ENCODE data around the gene ABHD14A. TPM values are rescaled to one million over a fixed set of nuclear protein-coding genes. Genes with fewer than 3 reads are reported as not detected.

The ABHD14A gene
- total and polyA plus RNA-seq, 2 of the 13 experiments (the other 11 are each of a cell fraction or from before 2014, with no cell fraction given) = 29.5 to 46.9 TPM

- Histone ChIP-seq H2AFZ (ENCODE audit: low read length) (no peak within 1 kb of the TSS), H3K4me1 (ENCODE audit: insufficient read depth, low read length) (peaks cover 33% of the 10 kb centered on the region), H3K27ac (ENCODE audit: extremely low read length, insufficient read depth, low read length) (peak within 1 kb of the TSS; percentile 93), H3K27me3 (ENCODE audit: control insufficient read depth in 1 of 2, insufficient read depth in 2 of 2, low read length in 2 of 2) (no peaks in the 10 kb centered on the region; a peak in 1 of 5 replicates), H4K20me1 (ENCODE audit: insufficient read depth, low read length) (no peaks in the 10 kb centered on the region; the same call in 1 of the 2 replicates), H3K4me3 (replicated peaks in 1 of 3; ENCODE audit: insufficient read depth in 1 of 3, low read depth in 2 of 3, low read length in 3 of 3) (peak within 1 kb of the TSS; percentile 80 to 88 (median 84)), H3K4me2 (ENCODE audit: low read depth, low read length) (peak within 1 kb of the TSS; percentile 95), H3K9me3 (ENCODE audit: low read length) (no peaks in the 10 kb centered on the region), H3K9ac (ENCODE audit: insufficient read depth, low read depth, low read length) (peak within 1 kb of the TSS; percentile 93), H3K79me2 (ENCODE audit: insufficient read depth, low read length) (peaks cover 28% of the 10 kb centered on the region), H3K36me3 (replicated peaks in 1 of 2; ENCODE audit: control insufficient read depth in 1 of 2, insufficient read depth in 2 of 2, low read length in 2 of 2) (peaks cover 8 to 18% of the 10 kb centered on the region in 2 experiments; a peak in 3 of 5 replicates)
- POLR2A ChIA-PET = interaction anchor here (0.7 to 4.5 kb wide), 20 partner anchors 9 to 442 kb away, joined by 3 to 173 read pairs (median 8); partner anchors contain the start of genes ABHD14A, ABHD14B, ACY1 and DCAF1
- in situ Hi-C loops (cut with HindIII; ENCODE audit: extremely low pct_ligation_motif_present, low pct_unique_long_range_greater_than_20kb) (no loop called here), intact Hi-C loops (cut with micrococcal nuclease; ENCODE audit: unreplicated experiment) (loop anchor here (1.0 to 2.0 kb wide), 3 partner anchors 32 to 53 kb away; partner anchors contain the start of genes ABHD14B, ACY1 and RPL29)
- CTCF ChIA-PET (ENCODE audit: low intra/inter-chr PET ratio, low total read pairs) = interaction anchor here (1.2 to 2.1 kb wide), 4 partner anchors 33 to 59 kb away, joined by 3 to 34 read pairs (median 14); partner anchors contain the start of genes ABHD14A, ABHD14B, ACY1 and RPL29
- ATAC-seq = peak; percentile 88
- DNase-seq (ENCODE audit: low spot score) = peak; percentile 99
- WGBS (ENCODE audit: low lambda C conversion rate) = 2% methylated on average over 25 of the region's 67 CpGs
- peak; percentile 97 for FAIRE-seq
- no TSS peak for BruUV-seq (replicated peaks)
- TF ChIP-seq ZNF142 (CRISPR knock-in tag; IDR thresholded peaks at IDR 0.05) (peak; percentile 83), ISL2 (CRISPR knock-in tag; IDR thresholded peaks at IDR 0.05) (peak; percentile 83), HBP1 (CRISPR knock-in tag; IDR thresholded peaks at IDR 0.05; ENCODE audit: low read depth) (no peak), ZNF883 (CRISPR knock-in tag; IDR thresholded peaks at IDR 0.05; ENCODE audit: not compliant biosample characterization) (no peak), ZNF782 (CRISPR knock-in tag; IDR thresholded peaks at IDR 0.05; ENCODE audit: borderline replicate concordance) (peak; percentile 89), KLF15 (CRISPR knock-in tag; IDR thresholded peaks at IDR 0.05; ENCODE audit: borderline replicate concordance) (peak; percentile 38; the same call in 1 of the 2 replicates), ZNF235 (CRISPR knock-in tag; IDR thresholded peaks at IDR 0.05; ENCODE audit: borderline replicate concordance) (peak; percentile 47; the same call in 1 of the 2 replicates), ZNF674 (CRISPR knock-in tag; IDR thresholded peaks at IDR 0.05; ENCODE audit: low read depth) (peak; percentile 93; the same call in 1 of the 2 replicates), BCL6 (CRISPR knock-in tag; IDR thresholded peaks at IDR 0.05) (no peak; the same call in none of the 2 replicates)
- TF ChIP-seq, protein P1, sequence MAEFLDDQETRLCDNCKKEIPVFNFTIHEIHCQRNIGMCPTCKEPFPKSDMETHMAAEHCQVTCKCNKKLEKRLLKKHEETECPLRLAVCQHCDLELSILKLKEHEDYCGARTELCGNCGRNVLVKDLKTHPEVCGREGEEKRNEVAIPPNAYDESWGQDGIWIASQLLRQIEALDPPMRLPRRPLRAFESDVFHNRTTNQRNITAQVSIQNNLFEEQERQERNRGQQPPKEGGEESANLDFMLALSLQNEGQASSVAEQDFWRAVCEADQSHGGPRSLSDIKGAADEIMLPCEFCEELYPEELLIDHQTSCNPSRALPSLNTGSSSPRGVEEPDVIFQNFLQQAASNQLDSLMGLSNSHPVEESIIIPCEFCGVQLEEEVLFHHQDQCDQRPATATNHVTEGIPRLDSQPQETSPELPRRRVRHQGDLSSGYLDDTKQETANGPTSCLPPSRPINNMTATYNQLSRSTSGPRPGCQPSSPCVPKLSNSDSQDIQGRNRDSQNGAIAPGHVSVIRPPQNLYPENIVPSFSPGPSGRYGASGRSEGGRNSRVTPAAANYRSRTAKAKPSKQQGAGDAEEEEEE (CRISPR knock-in tag; IDR thresholded peaks at IDR 0.05; ENCODE audit: borderline replicate concordance) = no peak
- TF ChIP-seq, protein P2, sequence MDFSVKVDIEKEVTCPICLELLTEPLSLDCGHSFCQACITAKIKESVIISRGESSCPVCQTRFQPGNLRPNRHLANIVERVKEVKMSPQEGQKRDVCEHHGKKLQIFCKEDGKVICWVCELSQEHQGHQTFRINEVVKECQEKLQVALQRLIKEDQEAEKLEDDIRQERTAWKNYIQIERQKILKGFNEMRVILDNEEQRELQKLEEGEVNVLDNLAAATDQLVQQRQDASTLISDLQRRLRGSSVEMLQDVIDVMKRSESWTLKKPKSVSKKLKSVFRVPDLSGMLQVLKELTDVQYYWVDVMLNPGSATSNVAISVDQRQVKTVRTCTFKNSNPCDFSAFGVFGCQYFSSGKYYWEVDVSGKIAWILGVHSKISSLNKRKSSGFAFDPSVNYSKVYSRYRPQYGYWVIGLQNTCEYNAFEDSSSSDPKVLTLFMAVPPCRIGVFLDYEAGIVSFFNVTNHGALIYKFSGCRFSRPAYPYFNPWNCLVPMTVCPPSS (IDR thresholded peaks at IDR 0.05) = no peak
Measured at GRCh38 chr3:51941798-51942602, 32.9 kb upstream of the ABHD14A start, which contains the start of the genes PARP3 and RRP9. TSS of gene PARP3 (plus strand) at chr3:51942363. CDS start at chr3:51943356, 993 bp downstream. TSS of gene RRP9 (minus strand) at chr3:51941904. CDS start at chr3:51941867, 37 bp downstream.

All from HepG2 (cell line).